Stomach (tissue), 9 donors: ENCODE results near the gene CAPN2. TPM values are rescaled to one million over a fixed set of nuclear protein-coding genes. Genes with fewer than 3 reads are reported as not detected.

Experiments
- DNase-seq, 2 donors: peaks; one replicate each; pipeline versions ENCODE4 v3.0.0 to v3.0.0-alpha.2; 2013 to 2019
- H3K27ac ChIP-seq, 5 donors: fragments of 200-600 bp in 4 of 5; sonication (generic) in 4 of 5; one replicate each; pipeline ENCODE4 v1.5.1; 2013 to 2019; ENCODE audit warnings: mild to moderate bottlenecking in 1 of 5, moderate library complexity in 1 of 5
- H3K27me3 ChIP-seq, 3 donors: fragments of 200-600 bp; sonication (generic); one replicate each; pipeline ENCODE4 v1.5.1; 2017 to 2019; ENCODE audit warnings: mixed run types in 1 of 3
- H3K36me3 ChIP-seq, 4 donors: fragments of 200-600 bp; sonication (generic); 1 replicate in 3 of 4; 2 replicates in 1 of 4; pipeline ENCODE4 v1.5.1; 2016 to 2019
- H3K4me1 ChIP-seq, 4 donors: fragments of 200-600 bp; sonication (generic); one replicate each; pipeline ENCODE4 v1.5.1; 2016 to 2019
- H3K4me3 ChIP-seq, 4 donors: fragments of 200-600 bp; sonication (generic) in 3 of 4; one replicate each; pipeline ENCODE4 v1.5.1; 2016 to 2019; ENCODE audit warnings: mild to moderate bottlenecking in 1 of 4
- H3K9me3 ChIP-seq, 4 donors: fragments of 200-600 bp; sonication (generic); one replicate each; pipeline ENCODE4 v1.5.1; 2016 to 2019
- CTCF ChIP-seq, 7 experiments: fragments of 450-650 bp in 4 of 7; fragments of 200-600 bp in 3 of 7; sonication (generic) in 3 of 7; IDR thresholded peaks; one replicate each; pipeline ENCODE4 v1.5.1; 2016 to 2019; ENCODE audit warnings: antibody characterized with exemption in 7 of 7, control low read depth in 2 of 7, mild to moderate bottlenecking in 1 of 7
- EP300 ChIP-seq: sonication (generic); formaldehyde crosslinking; IDR thresholded peaks from one replicate; pipeline ENCODE4 v1.6.1; 2017; ENCODE audit warnings: antibody characterized with exemption
- POLR2A ChIP-seq, 4 donors: fragments of 450-650 bp; IDR thresholded peaks; one replicate each; pipeline ENCODE4 v1.6.1; 2016; ENCODE audit warnings: antibody characterized with exemption in 4 of 4, control low read depth in 2 of 4, mild to moderate bottlenecking in 1 of 4, moderate library complexity in 1 of 4
- POLR2AphosphoS5 ChIP-seq, 3 donors: sonication (generic); formaldehyde crosslinking; IDR thresholded peaks; one replicate each; pipeline ENCODE4 v1.6.1; 2016; ENCODE audit warnings: antibody characterized with exemption in 3 of 3
- WGBS, 5 donors: extraction: QIAGEN DNeasy Blood & Tissue Kit in 3 of 5; methylation state at CpG; one replicate each; pipeline versions ENCODE4 v1.1.5 to v1.1.7; 2013 to 2018; 5-methylcytosine and 5-hydroxymethylcytosine counted together
- intact Hi-C: fragments of 100-400 bp; cut with DNase I; formaldehyde crosslinking; loops from one replicate; pipeline ENCODE4 v1.15.1; 2023; ENCODE audit warnings: low total_unique reads
- polyA plus RNA-seq, 3 donors: library from polyadenylated mRNA; stranded (reverse); fragments of 200-250 nt; gene quantifications; one replicate each; pipeline ENCODE4 v1.2.3, GENCODE V29; 2013
- total RNA-seq, 5 donors: library from RNA; depleted of rRNA; stranded (reverse); fragments of >200 nt; gene quantifications; one replicate each; pipeline versions ENCODE4 v1.1.0 to v1.2.3, GENCODE V29; 2014 to 2016
- donor health status: healthy with polysubstance abuse.
- donor health status: Bipolar disorder and iron deficiency.
- donor health status: healthy.

CAPN2 gene
- total and polyA plus RNA-seq, 8 donors: 128 to 739 (median 230) TPM

GRCh38 chr1:223667484-223668182 lies 44.7 kb upstream of the CAPN2 start:
- Histone ChIP-seq H3K27me3 (no peaks in the 10 kb centered on the region), H3K9me3 (no peaks in the 10 kb centered on the region), H3K27ac (no peak overlapping the region), H3K36me3 (no peaks in the 10 kb centered on the region), H3K4me1 (peaks cover 7 to 31% (median 13%) of the 10 kb centered on the region in 4 donors), H3K4me3 (no peak overlapping the region)
- no peak for TF ChIP-seq EP300
- TF ChIP-seq POLR2AphosphoS5 (IDR thresholded peaks at IDR 0.05): no peak
- no peak for TF ChIP-seq POLR2A (IDR thresholded peaks at IDR 0.05)
- no peak for TF ChIP-seq CTCF (IDR thresholded peaks at IDR 0.05)
- WGBS, 5 donors: 82 to 94% (median 91%) methylated on average over 3 of the region's 3 CpGs
- intact Hi-C loops: no loop called here
- no peak for DNase-seq

GRCh38 chr1:223669003-223669795 lies 43.1 kb upstream of the CAPN2 start:
- H3K9me3 ChIP-seq: peaks cover 0 to 10% (median 4%) of the 10 kb centered on the region in 4 donors

GRCh38 chr1:223670458-223671159 lies 41.7 kb upstream of the CAPN2 start:
- WGBS, 5 donors: 65 to 68% (median 67%) methylated on average over 7 of the region's 7 CpGs
- intact Hi-C loops: no loop called here
- H3K9me3 ChIP-seq: peaks cover 0 to 15% (median 6%) of the 10 kb centered on the region in 4 donors
- H3K27me3 ChIP-seq: no peaks in the 10 kb centered on the region
- no peak overlapping the region for H3K4me3 ChIP-seq
- peak; percentile 61 to 70 for DNase-seq
- H3K4me1 ChIP-seq: peaks cover 7 to 30% (median 13%) of the 10 kb centered on the region in 4 donors
- no peak for TF ChIP-seq POLR2A (IDR thresholded peaks at IDR 0.05)
- TF ChIP-seq EP300: no peak
- TF ChIP-seq CTCF (IDR thresholded peaks at IDR 0.05): peak in 4 of 7 experiments; percentile 31 to 57 (median 46)
- TF ChIP-seq POLR2AphosphoS5 (IDR thresholded peaks at IDR 0.05): no peak
- H3K27ac ChIP-seq: no peak overlapping the region
- no peaks in the 10 kb centered on the region for H3K36me3 ChIP-seq

More at GRCh38 chr1:223669003-223669795, 43.1 kb upstream of the CAPN2 start:
- intact Hi-C loops: no loop called here
- H3K36me3 ChIP-seq: no peaks in the 10 kb centered on the region
- DNase-seq: no peak
- H3K4me1 ChIP-seq: peaks cover 7 to 30% (median 13%) of the 10 kb centered on the region in 4 donors
- no peak overlapping the region for H3K27ac ChIP-seq
- WGBS, 5 donors: 64 to 81% (median 72%) methylated on average over 4 to 6 of the region's 6 CpGs
- TF ChIP-seq POLR2AphosphoS5 (IDR thresholded peaks at IDR 0.05) (no peak), CTCF (IDR thresholded peaks at IDR 0.05) (no peak), POLR2A (IDR thresholded peaks at IDR 0.05) (no peak), EP300 (no peak)
- no peak overlapping the region for H3K4me3 ChIP-seq
- H3K27me3 ChIP-seq: no peaks in the 10 kb centered on the region
